Activated T-helper 1 cell treated with anti-CD3 and anti-CD28 coated beads, Interleukin-12 subunit alpha, Interleukin-12 subunit beta, Interleukin-2, Interleukin-4 antibody, amounts not matched to agents 30 ng/mL and 10 ng/mL and 1 ng/mL, durations not matched to agents 14 hours and 24 hours and 36 hours (primary cell): ENCODE measurements around the gene MGLL. TPM values are rescaled to one million over a fixed set of nuclear protein-coding genes. Genes with fewer than 3 reads are reported as not detected.
"Not testable (repeated sequence)": the region's sequence is repeated elsewhere in the genome, so short reads cannot be mapped to it uniquely, and the experiment has no call there.

Experiments
- DNase-seq: peaks from one replicate; pipeline ENCODE4 v3.0.0; 2021; ENCODE audit warnings: low spot score
- H3K27ac Mint-ChIP-seq: one replicate; pipeline ENCODE4 v1.8.0; 2021; ENCODE audit warnings: mild to moderate bottlenecking, mixed read lengths
- H3K27me3 Mint-ChIP-seq: one replicate; pipeline ENCODE4 v1.8.0; 2022; ENCODE audit warnings: mild to moderate bottlenecking, moderate library complexity, mixed read lengths; ENCODE audit not compliant: insufficient read depth
- H3K36me3 Mint-ChIP-seq: one replicate; pipeline ENCODE4 v1.8.0; 2021; ENCODE audit warnings: low read depth, mixed read lengths
- H3K4me1 Mint-ChIP-seq: one replicate; pipeline ENCODE4 v1.8.0; 2021; ENCODE audit warnings: low read depth, mixed read lengths
- H3K4me3 Mint-ChIP-seq: one replicate; pipeline ENCODE4 v1.8.0; 2021; ENCODE audit warnings: mild to moderate bottlenecking, moderate library complexity, mixed read lengths
- H3K9me3 Mint-ChIP-seq: one replicate; pipeline ENCODE4 v1.8.0; 2021; ENCODE audit warnings: mixed read lengths
- intact Hi-C: fragments of 100-400 bp; cut with micrococcal nuclease; formaldehyde crosslinking; loops from one replicate; pipeline ENCODE4 v1.15.1; 2024
- total RNA-seq: library from RNA; stranded (reverse); gene quantifications from 2 replicates; pipeline ENCODE4 v1.2.3, GENCODE V29; 2022

MGLL gene
- total RNA-seq, 1 donor from 2014 or later = 2.2 TPM

DNA sequence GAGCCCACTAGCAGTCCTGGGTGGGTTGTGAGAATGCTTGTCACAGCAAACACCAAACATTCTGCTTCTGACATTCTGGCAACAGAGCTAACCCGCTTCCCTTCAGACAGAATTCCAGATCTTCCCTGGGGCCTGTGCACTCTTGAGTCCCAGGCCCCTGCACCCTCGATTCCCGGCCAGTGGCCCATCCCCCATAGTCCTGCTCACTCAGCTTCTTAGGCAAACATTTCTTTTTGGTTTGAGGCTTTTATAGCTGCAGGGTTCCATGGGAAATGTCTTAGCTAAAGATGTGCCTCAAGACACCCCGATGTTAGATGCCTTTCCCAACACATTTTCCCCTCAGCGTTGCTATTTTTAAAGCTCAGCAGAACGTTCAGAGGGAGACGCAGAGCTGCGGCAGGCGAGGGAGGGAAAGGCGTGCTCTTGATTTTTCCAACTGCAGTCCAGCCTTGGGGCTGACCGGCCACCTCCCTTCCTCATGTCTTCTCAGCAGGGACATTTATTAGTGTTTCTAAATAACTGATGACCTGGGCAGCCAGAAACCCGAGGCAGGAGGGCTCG lies 114.4 kb downstream of the MGLL start:
- Mint-ChIP-seq H3K9me3 (no peaks in the 10 kb centered on the region), H3K36me3 (no peaks in the 10 kb centered on the region), H3K4me1 (no peaks in the 10 kb centered on the region)

DNA sequence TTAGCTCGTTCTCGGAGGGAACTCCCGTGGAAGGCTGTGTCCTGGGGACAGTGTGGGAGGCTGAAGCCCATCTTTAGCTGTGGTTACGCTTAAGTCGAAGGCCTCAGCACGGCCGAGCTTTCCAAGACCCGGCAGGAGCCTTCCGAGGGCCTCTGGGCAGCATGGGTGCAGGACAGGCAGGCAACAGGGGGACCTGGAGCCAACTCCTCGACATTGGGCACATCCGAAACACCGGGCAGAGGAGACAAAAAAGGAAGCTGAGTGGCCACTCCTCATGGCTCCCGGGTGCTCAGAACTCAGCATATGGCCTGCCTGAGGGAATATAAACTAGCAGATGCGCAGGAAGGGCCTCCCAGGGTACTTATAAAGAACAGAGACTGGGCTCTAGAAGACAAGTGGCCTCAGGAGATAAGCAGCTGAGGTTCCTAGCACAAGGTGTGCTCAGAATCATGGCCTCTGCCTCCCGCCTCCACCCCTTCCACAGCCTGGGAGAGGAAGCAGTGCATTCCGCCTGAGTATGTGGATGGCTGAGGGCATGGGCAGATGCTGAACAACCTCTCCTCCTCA lies 115.4 kb downstream of the MGLL start:
- no peaks in the 10 kb centered on the region for H3K4me1 Mint-ChIP-seq
- no peak overlapping the region for H3K4me3 Mint-ChIP-seq
- DNase-seq = no peak
- no peaks in the 10 kb centered on the region for H3K36me3 Mint-ChIP-seq
- no peaks in the 10 kb centered on the region for H3K27me3 Mint-ChIP-seq
- intact Hi-C loops = no loop called here
- H3K9me3 Mint-ChIP-seq = no peaks in the 10 kb centered on the region
- no peak overlapping the region for H3K27ac Mint-ChIP-seq

More for the DNA sequence above, 114.4 kb downstream of the MGLL start:
- no peak overlapping the region for H3K27ac Mint-ChIP-seq
- no peaks in the 10 kb centered on the region for H3K27me3 Mint-ChIP-seq
- H3K4me3 Mint-ChIP-seq = no peak overlapping the region
- DNase-seq = no peak
- intact Hi-C loops = no loop called here

DNA sequence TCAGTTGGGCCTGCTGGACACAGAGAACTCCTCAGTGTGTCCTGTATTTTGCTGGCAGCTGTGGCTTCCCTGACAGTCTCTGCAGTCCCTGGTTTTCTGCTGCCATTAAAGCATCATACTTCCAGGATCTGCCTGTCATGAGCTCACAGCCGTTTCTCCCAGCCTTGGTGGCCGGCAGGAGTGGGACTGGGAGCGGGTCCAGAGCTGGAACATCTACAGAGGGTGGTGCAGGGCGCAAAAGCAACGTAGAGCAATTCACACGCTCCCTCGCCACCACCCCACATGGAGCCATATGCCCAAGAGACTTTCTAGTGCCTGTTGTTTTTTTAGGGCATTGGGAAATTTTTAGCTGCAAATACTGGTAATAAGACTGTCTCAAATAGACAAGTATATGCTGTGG lies 116.0 kb downstream of the MGLL start:
- H3K4me1 Mint-ChIP-seq = no peaks in the 10 kb centered on the region
- intact Hi-C loops = no loop called here
- no peaks in the 10 kb centered on the region for H3K9me3 Mint-ChIP-seq
- no peak overlapping the region for H3K4me3 Mint-ChIP-seq
- no peaks in the 10 kb centered on the region for H3K27me3 Mint-ChIP-seq
- no peak overlapping the region for H3K27ac Mint-ChIP-seq
- H3K36me3 Mint-ChIP-seq = no peaks in the 10 kb centered on the region
- no peak for DNase-seq

GRCh38 chr3:127704840-127705239 lies 117.5 kb downstream of the MGLL start:
- H3K27me3 Mint-ChIP-seq, intact Hi-C loops, H3K36me3 Mint-ChIP-seq, H3K9me3 Mint-ChIP-seq, H3K4me1 Mint-ChIP-seq, H3K4me3 Mint-ChIP-seq, DNase-seq, H3K27ac Mint-ChIP-seq: not testable (repeated sequence)

DNA sequence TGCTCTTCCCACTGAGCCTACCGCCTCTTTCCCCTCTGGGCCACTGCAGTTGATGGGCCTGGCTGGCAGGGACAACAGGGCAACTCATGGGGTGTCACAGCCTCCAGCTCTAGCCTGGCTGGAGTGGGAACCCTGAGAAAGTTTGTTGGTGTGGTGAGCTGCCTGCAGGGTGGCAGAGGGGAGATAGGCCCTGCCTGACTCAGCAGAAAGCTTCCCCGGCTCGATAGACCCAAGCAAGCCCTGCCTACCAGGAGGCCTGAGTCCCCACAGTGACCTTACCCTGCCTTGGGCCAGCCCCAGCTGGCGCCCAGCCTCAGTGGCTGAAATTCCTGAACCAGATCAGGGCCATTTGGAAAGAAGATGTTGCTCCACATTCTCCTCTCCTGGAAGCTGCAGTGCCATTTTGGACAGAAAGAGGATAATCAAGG lies 120.2 kb downstream of the MGLL start:
- intact Hi-C loops = no loop called here
- Mint-ChIP-seq H3K4me1 (no peaks in the 10 kb centered on the region), H3K9me3 (no peaks in the 10 kb centered on the region), H3K36me3 (no peaks in the 10 kb centered on the region), H3K27ac (no peak overlapping the region), H3K4me3 (no peak overlapping the region), H3K27me3 (peaks cover 2% of the 10 kb centered on the region)
- no peak for DNase-seq

DNA sequence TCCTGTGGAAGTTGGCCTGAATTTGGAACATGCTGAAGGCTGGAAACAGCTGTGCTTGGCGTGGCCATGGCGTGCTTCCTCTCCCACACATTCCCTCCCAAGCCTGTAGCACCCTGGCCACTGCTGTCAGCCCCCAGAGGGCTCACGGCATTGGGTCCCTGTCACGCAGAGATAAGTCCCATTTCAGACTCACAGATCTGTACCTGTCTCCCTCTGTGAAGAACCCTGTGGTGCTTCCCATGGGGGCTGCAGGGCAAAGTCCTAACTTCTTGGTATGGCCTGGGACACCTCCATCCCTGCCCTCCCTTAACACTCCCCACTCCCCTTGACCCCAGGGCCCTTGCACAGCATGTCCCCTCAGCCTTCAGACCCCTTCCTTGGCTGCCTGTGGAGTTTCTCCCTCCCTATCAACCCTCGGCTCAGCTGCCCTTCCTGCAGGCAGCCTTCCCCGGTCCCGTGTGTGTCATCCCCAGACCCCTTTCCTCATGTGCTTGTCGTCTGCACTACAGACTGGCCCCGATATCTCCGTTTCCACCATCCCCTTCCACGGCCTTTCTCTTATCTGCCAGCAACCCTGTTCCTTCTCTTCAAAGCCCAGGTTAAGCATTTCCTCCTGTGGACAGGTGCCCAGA lies 120.9 kb downstream of the MGLL start:
- H3K9me3 Mint-ChIP-seq = no peaks in the 10 kb centered on the region
- no peak overlapping the region for H3K27ac Mint-ChIP-seq
- no peaks in the 10 kb centered on the region for H3K4me1 Mint-ChIP-seq
- H3K27me3 Mint-ChIP-seq = peaks cover 2% of the 10 kb centered on the region
- H3K36me3 Mint-ChIP-seq = no peaks in the 10 kb centered on the region
- no peak for DNase-seq
- intact Hi-C loops = no loop called here
- H3K4me3 Mint-ChIP-seq = no peak overlapping the region

DNA sequence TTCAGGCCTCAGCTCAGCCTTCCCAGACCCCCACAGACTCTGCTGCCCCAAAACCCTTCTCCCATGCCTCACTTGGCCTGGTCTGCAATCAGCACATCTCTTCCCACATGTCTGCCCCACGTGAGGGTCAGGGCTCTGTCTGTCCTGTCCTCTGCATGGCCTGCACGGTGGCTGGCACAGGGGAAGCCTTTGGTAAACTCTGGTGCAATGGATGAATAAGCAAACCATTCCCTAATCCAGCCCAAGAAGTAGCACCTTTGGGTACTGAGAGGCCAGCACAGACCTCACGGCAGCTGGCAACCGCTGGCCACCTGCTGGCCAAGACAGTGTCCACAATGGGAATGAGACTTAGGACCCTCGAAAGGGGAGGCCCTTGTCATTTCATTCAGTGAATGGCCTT lies 121.9 kb downstream of the MGLL start:
- intact Hi-C loops = no loop called here
- Mint-ChIP-seq H3K4me3 (no peak overlapping the region), H3K27ac (no peak overlapping the region), H3K27me3 (peaks cover 4% of the 10 kb centered on the region), H3K36me3 (no peaks in the 10 kb centered on the region), H3K4me1 (no peaks in the 10 kb centered on the region), H3K9me3 (no peaks in the 10 kb centered on the region)
- no peak for DNase-seq

DNA sequence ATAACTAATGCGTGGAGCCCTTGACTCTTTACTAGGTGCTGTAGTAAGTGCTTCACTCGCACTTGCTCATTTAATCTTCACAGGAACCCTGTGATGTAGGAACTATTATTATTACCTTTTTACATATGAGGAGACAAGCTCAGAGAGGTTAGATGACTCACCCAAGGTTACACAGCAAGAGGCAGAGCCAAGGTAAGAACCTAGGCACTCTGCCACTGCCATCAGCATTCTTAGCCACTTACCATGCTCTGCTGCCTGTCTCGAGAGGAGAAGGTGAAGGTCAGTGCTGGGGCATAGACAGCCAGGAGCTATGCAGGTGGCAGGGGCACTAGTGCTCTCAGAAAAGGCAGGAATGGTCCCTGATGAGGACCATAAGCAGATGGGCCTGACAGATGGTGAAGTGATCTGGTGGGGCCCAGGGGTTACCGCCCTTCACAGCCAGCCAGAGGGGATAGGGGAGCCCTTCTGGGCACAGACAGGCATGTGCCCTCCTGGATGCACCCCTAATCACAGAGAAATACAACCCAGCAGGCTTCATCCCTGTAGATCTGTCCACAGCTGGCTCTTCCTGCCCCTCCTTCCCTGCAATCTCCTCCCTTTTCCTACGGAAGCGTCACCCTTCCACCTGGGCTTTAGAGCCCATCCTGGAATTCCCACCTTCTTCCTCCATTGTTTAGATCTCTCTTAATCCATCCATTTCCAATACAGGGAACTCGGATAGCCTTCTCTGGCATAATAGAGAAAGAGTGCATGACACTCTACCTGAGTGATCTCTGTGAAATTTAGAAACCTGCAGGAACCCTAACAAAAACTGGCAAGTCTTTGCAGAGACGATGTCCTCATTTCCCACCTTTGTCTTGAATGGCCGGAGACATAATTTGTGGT lies 122.7 kb downstream of the MGLL start:
- no peak overlapping the region for H3K4me3 Mint-ChIP-seq
- H3K27me3 Mint-ChIP-seq = peaks cover 4% of the 10 kb centered on the region
- no peaks in the 10 kb centered on the region for H3K9me3 Mint-ChIP-seq
- intact Hi-C loops = loop anchor here (5.0 kb wide), 2 partner anchors 133 to 423 kb away; partner anchors contain the start of gene RUVBL1
- H3K27ac Mint-ChIP-seq = no peak overlapping the region
- H3K4me1 Mint-ChIP-seq = no peaks in the 10 kb centered on the region
- H3K36me3 Mint-ChIP-seq = no peaks in the 10 kb centered on the region
- no peak for DNase-seq

DNA sequence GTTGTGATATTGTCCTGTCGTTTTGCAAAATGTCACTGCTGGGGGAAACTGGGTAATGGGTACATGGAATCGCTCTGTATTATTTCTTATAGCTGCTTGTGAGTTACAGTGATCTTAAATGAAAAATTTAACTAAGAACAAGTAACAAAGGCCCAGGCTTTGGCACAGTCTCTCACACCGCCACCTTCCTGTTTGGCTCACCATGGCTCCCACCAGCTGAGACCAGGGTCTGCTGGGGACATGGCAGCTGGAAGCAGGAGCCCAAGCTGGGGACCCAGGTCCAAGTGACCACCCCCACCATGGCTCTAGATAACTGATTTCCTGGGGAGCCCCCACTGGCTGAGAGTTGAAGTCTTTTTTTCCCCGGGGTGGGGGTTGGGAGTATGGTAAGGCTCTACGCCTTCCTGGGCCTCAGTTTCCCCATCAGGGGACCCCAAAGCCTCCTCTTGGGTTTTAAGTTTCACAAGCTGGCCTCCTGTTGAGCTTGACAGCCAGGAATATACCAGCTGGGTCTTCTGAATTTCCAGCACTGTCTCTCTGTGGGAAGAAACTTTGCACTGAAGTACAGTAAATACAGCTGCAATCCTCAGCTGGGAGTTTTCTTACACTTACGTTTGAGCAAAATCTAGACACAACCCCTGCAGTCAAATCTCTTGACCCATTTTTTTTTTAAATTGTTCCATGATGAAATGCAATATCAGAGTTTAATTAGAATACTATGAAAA lies 123.5 kb downstream of the MGLL start:
- no peaks in the 10 kb centered on the region for H3K4me1 Mint-ChIP-seq
- H3K36me3 Mint-ChIP-seq = no peaks in the 10 kb centered on the region
- H3K9me3 Mint-ChIP-seq = no peaks in the 10 kb centered on the region
- H3K4me3 Mint-ChIP-seq = no peak overlapping the region
- intact Hi-C loops = loop anchor here (5.0 kb wide), 2 partner anchors 133 to 423 kb away; partner anchors contain the start of gene RUVBL1
- no peak for DNase-seq
- no peak overlapping the region for H3K27ac Mint-ChIP-seq
- peaks cover 4% of the 10 kb centered on the region for H3K27me3 Mint-ChIP-seq

DNA sequence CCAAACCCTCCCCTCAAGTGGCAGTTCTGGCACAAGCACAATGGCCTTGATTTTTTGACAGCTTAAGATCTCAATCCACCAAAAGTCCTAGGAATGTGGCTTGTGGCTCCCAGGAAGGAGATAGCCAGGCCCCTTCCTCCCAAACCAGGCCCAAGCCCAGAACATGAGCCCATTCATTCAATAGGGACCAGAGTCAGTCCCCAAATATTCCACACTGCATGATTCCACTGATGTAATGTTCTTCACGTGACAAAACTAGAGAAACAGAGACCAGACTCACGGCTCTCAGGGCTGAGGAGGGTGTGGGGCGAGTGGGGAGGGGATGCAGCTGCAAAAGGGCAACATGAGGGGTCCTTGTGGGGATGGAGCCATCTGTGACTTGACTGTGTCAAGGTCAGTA lies 124.0 kb downstream of the MGLL start:
- Mint-ChIP-seq H3K4me3 (no peak overlapping the region), H3K27ac (no peak overlapping the region), H3K27me3 (peaks cover 4% of the 10 kb centered on the region), H3K36me3 (no peaks in the 10 kb centered on the region), H3K9me3 (no peaks in the 10 kb centered on the region), H3K4me1 (no peaks in the 10 kb centered on the region)
- no peak for DNase-seq
- intact Hi-C loops = loop anchor here (5.0 kb wide), 2 partner anchors 134 to 424 kb away; partner anchors contain the start of gene RUVBL1

DNA sequence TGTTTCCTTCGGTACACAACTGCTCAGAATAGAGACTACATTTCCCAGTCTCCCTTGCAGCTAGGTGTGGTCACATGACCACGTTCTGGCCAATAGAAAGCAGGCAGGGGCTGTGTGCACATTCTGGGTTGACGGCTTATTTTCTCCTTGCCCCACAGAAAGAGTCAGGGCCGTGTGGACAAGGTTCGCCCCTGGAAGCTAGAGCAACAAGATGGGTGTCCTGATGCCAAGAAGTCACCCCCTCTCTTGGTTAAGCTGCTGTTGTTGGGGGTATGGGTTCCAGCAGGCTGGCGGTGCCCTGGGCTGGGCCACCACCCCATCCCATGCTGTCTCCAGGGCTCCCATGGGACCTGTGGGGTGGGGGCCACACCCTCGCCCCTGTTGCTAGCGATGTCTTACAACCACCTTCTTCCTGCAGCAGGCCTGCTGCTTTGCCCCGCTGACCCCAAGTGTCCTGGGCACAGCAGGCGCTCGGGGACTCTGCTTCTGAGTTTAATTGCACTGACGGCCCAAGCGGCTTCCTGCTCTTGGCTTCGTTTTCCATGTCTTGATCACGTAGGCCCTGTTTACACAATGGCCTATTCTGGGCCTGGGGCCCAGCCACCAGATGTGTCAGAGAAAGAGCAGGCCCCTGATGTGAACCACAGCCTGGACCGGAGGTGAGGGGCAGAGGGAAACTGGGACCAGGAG lies 124.6 kb downstream of the MGLL start:
- no peak overlapping the region for H3K4me3 Mint-ChIP-seq
- H3K27me3 Mint-ChIP-seq = peaks cover 4% of the 10 kb centered on the region
- DNase-seq = peak; percentile 38
- no peak overlapping the region for H3K27ac Mint-ChIP-seq
- no peaks in the 10 kb centered on the region for H3K36me3 Mint-ChIP-seq
- no peaks in the 10 kb centered on the region for H3K9me3 Mint-ChIP-seq
- H3K4me1 Mint-ChIP-seq = no peaks in the 10 kb centered on the region
- intact Hi-C loops = loop anchor here (1.0 to 5.0 kb wide), 4 partner anchors 25 to 425 kb away; partner anchors contain the start of genes ABTB1, RUVBL1 and TPRA1
